Cardiac fibroblast (primary cell): ENCODE results near the gene DNM1L.

ENCODE experiments used
- DNase-seq, 2 donors: peaks; one replicate each; pipeline versions ENCODE4 v3.0.0 to v3.0.0-alpha.2; 2010; ENCODE audit warnings: low read depth in 2 of 2
- H3K4me3 ChIP-seq, 2 donors: replicated peaks in 1 of 2; 1 replicate in 1 of 2; 2 replicates in 1 of 2; pipeline ENCODE4 v1.5.1; 2011; ENCODE audit warnings: low read depth in 2 of 2, low read length in 2 of 2, mild to moderate bottlenecking in 2 of 2, moderate library complexity in 1 of 2
- CTCF ChIP-seq: IDR thresholded peaks from one replicate; pipeline ENCODE4 v1.5.1; 2011; ENCODE audit warnings: low read depth, mild to moderate bottlenecking, low read length, inconsistent platforms

The DNM1L gene

GRCh38 chr12:32794281-32794680 is 115.2 kb downstream of the DNM1L start:
- DNase-seq = no peak
- H3K4me3 ChIP-seq = no peak overlapping the region
- TF ChIP-seq CTCF = no peak
